ENCODE measurements around the gene FERMT2. TPM values are rescaled to one million over a fixed set of nuclear protein-coding genes. Genes with fewer than 3 reads are reported as not detected.
"Not testable (repeated sequence)": the region's sequence is repeated elsewhere in the genome, so short reads cannot be mapped to it uniquely, and the experiment has no call there.

Gene FERMT2
- total RNA-seq, 1 donor from 2014 or later = 82.5 TPM

DNA sequence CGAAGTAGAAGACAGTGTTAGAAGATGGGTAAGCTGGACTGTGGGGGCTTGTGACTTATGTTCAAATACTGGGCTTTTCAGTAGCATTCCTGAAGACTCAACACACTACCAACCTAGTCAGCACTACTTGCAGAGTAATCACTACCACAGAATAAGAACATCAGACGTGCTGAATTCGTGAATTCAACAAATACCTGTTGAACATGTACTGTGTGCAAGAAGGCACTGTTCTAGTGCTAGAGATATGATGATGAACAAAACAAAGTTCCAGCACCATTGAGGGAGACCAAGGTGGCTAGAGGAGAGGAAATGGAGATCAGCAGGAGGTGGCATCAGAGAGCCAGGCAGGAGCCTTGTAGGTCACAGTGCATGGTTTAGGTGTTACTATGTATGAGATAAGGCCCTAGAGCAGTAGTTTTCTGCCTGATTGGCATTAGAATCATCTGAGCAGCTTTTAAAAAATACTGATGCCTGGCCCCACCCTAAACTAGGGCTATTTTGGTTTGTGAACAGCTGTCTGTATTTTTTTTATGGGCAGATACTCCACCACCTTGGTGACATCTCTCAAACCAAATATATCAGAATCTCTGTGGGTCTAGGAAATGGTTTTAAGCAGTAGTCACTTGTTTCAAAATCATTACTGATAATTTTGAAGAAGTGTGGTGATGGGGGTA lies 26.8 kb downstream of the FERMT2 start:
- no peak for DNase-seq (ENCODE audit: extremely low spot score, unreplicated experiment)
- H3K27ac Mint-ChIP-seq = no peak overlapping the region
- H3K27me3 Mint-ChIP-seq = no peaks in the 10 kb centered on the region
- H3K4me1 Mint-ChIP-seq (ENCODE audit: unreplicated experiment) = peaks cover 48% of the 10 kb centered on the region
- H3K36me3 Mint-ChIP-seq = no peaks in the 10 kb centered on the region
- H3K9me3 Mint-ChIP-seq = no peaks in the 10 kb centered on the region
- TF ChIP-seq CTCF (conservative IDR thresholded peaks at IDR 0.05) = no peak
- no peak overlapping the region for H3K4me3 Mint-ChIP-seq

GRCh38 chr14:52922656-52923055 lies 28.2 kb downstream of the FERMT2 start:
- Mint-ChIP-seq H3K27ac (no peak overlapping the region), H3K4me1 (ENCODE audit: unreplicated experiment) (peaks cover 40% of the 10 kb centered on the region), H3K9me3 (no peaks in the 10 kb centered on the region), H3K27me3 (no peaks in the 10 kb centered on the region), H3K4me3 (no peak overlapping the region), H3K36me3 (no peaks in the 10 kb centered on the region)
- no peak for DNase-seq (ENCODE audit: extremely low spot score, unreplicated experiment)
- no peak for TF ChIP-seq CTCF (conservative IDR thresholded peaks at IDR 0.05)

DNA sequence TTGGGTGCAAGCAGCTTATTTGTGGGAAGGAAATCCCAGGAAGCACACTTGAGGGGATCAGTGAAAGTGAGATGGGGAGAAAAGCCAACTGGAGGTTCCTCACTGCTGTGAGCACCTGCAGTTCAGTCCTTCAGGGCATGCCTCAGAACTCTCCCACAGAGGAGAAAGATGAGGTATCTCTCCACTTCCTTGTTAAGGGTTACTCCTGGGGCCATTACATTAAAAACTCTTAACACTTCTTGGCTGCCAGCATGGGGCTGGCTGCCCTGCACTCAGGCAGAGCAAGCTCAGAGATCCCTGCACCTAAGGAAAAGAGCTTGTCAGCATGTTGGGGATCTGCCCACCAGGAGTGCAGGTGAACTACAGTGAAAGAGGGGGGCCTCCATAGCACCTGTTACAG lies 28.8 kb downstream of the FERMT2 start:
- H3K27ac Mint-ChIP-seq = no peak overlapping the region
- no peak for DNase-seq (ENCODE audit: extremely low spot score, unreplicated experiment)
- H3K9me3 Mint-ChIP-seq = no peaks in the 10 kb centered on the region
- no peaks in the 10 kb centered on the region for H3K36me3 Mint-ChIP-seq
- H3K27me3 Mint-ChIP-seq = no peaks in the 10 kb centered on the region
- no peak overlapping the region for H3K4me3 Mint-ChIP-seq
- no peak for TF ChIP-seq CTCF (conservative IDR thresholded peaks at IDR 0.05)
- H3K4me1 Mint-ChIP-seq (ENCODE audit: unreplicated experiment) = peaks cover 38% of the 10 kb centered on the region

- not testable (repeated sequence) for H3K27ac Mint-ChIP-seq; H3K27me3 Mint-ChIP-seq; DNase-seq (ENCODE audit: extremely low spot score, unreplicated experiment); H3K9me3 Mint-ChIP-seq; H3K36me3 Mint-ChIP-seq; H3K4me3 Mint-ChIP-seq
- H3K4me1 Mint-ChIP-seq (ENCODE audit: unreplicated experiment) = peaks cover 30% of the 10 kb centered on the region
Measured at GRCh38 chr14:52920411-52920810, 30.4 kb downstream of the FERMT2 start.

DNA sequence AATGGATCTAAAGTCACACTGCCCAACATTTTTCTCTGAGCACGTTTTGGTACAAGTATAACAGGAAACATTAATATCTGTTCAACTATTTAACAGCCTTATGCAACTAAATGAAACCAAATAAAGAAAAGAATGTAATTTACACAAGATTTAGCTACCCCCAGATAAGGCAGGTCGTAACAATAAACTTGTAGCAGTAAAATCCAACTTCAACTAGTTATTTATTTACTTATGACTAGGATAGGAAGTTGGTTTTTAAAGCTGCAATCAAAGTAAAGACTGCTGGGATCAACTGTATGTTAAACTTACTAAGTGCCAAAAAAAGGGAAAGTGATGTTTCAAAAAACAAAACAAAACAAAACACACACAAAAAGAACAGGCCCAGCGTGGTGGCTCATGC lies 30.9 kb downstream of the FERMT2 start:
- no peak overlapping the region for H3K4me3 Mint-ChIP-seq
- H3K9me3 Mint-ChIP-seq = no peaks in the 10 kb centered on the region
- TF ChIP-seq CTCF (conservative IDR thresholded peaks at IDR 0.05) = no peak
- no peak for DNase-seq (ENCODE audit: extremely low spot score, unreplicated experiment)
- peaks cover 29% of the 10 kb centered on the region for H3K4me1 Mint-ChIP-seq (ENCODE audit: unreplicated experiment)
- peaks cover 12% of the 10 kb centered on the region for H3K36me3 Mint-ChIP-seq
- no peak overlapping the region for H3K27ac Mint-ChIP-seq
- H3K27me3 Mint-ChIP-seq = no peaks in the 10 kb centered on the region

- no peak for DNase-seq (ENCODE audit: extremely low spot score, unreplicated experiment)
- Mint-ChIP-seq H3K4me1 (ENCODE audit: unreplicated experiment) (peaks cover 16% of the 10 kb centered on the region), H3K27me3 (no peaks in the 10 kb centered on the region), H3K36me3 (peaks cover 20% of the 10 kb centered on the region), H3K27ac (no peak overlapping the region), H3K4me3 (no peak overlapping the region), H3K9me3 (no peaks in the 10 kb centered on the region)
- no peak for TF ChIP-seq CTCF (conservative IDR thresholded peaks at IDR 0.05)
Measured at GRCh38 chr14:52918486-52918885, 32.4 kb downstream of the FERMT2 start.
